Measurements from ENCODE around the gene LAMA2. TPM values are rescaled to one million over a fixed set of nuclear protein-coding genes. Genes with fewer than 3 reads are reported as not detected.

Gene LAMA2
- total and polyA plus RNA-seq, 2 donors (not counting 3 experiments of a cell fraction or from before 2014, with no cell fraction given): 0.51 to 0.75 TPM

- FAIRE-seq (no peak), DNase-seq (ENCODE audit: low read depth, low spot score) (no peak)
- Histone ChIP-seq H3K27me3 (ENCODE audit: control insufficient read depth in 2 of 2, insufficient read depth in 2 of 2, low read length in 2 of 2) (peaks cover 3% of the 10 kb centered on the region in 2 experiments), H4K20me1 (replicated peaks; ENCODE audit: control insufficient read depth, extremely low read depth, insufficient read depth, low read length) (no peaks in the 10 kb centered on the region), H3K36me3 (ENCODE audit: control insufficient read depth in 2 of 2, extremely low read depth in 1 of 2, insufficient read depth in 2 of 2, low read length in 2 of 2) (no peaks in the 10 kb centered on the region), H3K4me3 (replicated peaks in 1 of 3; ENCODE audit: insufficient read depth in 1 of 3, low read depth in 1 of 3, low read length in 3 of 3) (no peak overlapping the region), H3K4me2 (ENCODE audit: insufficient read depth, low read length) (no peak overlapping the region), H2AFZ (ENCODE audit: low read depth, low read length) (no peak overlapping the region), H3K27ac (ENCODE audit: insufficient read depth, low read depth, low read length) (no peak overlapping the region), H3K9me3 (replicated peaks; ENCODE audit: control insufficient read depth, insufficient read depth, low read length) (no peaks in the 10 kb centered on the region), H3K4me1 (ENCODE audit: control insufficient read depth, extremely low read depth, insufficient read depth, low read length) (no peaks in the 10 kb centered on the region), H3K79me2 (ENCODE audit: control insufficient read depth, insufficient read depth, low read length) (no peaks in the 10 kb centered on the region), H3K9ac (replicated peaks; ENCODE audit: extremely low read depth, insufficient read depth, low read length) (no peak overlapping the region), H3K9me1 (replicated peaks; ENCODE audit: control insufficient read depth, extremely low read depth, insufficient read depth, low read length) (no peaks in the 10 kb centered on the region)
- POLR2A ChIA-PET: no interaction called here
- CTCF ChIA-PET: no interaction called here
- no peak for TF ChIP-seq MAX (IDR thresholded peaks at IDR 0.05; ENCODE audit: insufficient read depth, insufficient read length)
- no peak for TF ChIP-seq POLR2A (IDR thresholded peaks at IDR 0.05; ENCODE audit: low read depth, low read length)
- no peak for TF ChIP-seq GATA2 (IDR thresholded peaks at IDR 0.05; ENCODE audit: insufficient read depth, insufficient read length, low read depth, low read length)
- TF ChIP-seq JUN (IDR thresholded peaks at IDR 0.05; ENCODE audit: borderline replicate concordance, insufficient read depth, insufficient read length, low read depth): no peak
- TF ChIP-seq FOS (IDR thresholded peaks at IDR 0.05; ENCODE audit: borderline replicate concordance, insufficient read depth, low read length): no peak
- TF ChIP-seq CTCF (IDR thresholded peaks at IDR 0.05; ENCODE audit: extremely low read depth in 1 of 2, insufficient read depth in 1 of 2, low read depth in 1 of 2, low read length in 2 of 2): no peak
- no peak for TF ChIP-seq POLR2AphosphoS5 (IDR thresholded peaks at IDR 0.05; ENCODE audit: insufficient read depth, low read depth, low read length)
- TF ChIP-seq MYC (IDR thresholded peaks at IDR 0.05; ENCODE audit: low read depth, low read length): no peak
- no peak for TF ChIP-seq EZH2 (IDR thresholded peaks at IDR 0.05; ENCODE audit: borderline replicate concordance, low read depth, low read length, severe bottlenecking)
- intact Hi-C loops (cut with micrococcal nuclease): no loop called here
- dilution Hi-C loops (cut with MboI; ENCODE audit: extremely low pct_ligation_motif_present, low sequenced_read_pairs): no loop called here
- BruUV-seq (replicated peaks): no TSS peak
Observed at GRCh38 chr6:129141499-129141898, 258.6 kb downstream of the LAMA2 start.

Data from endothelial cell of umbilical vein (primary cell).